GM12865 (cell line): ENCODE data around the gene CENPP.

Source experiments
- DNase-seq: peaks from one replicate; pipeline ENCODE4 v3.0.0; 2010; ENCODE audit warnings: low read depth
- H3K4me3 ChIP-seq: 2 replicates; pipeline ENCODE4 v1.5.1; 2011; ENCODE audit warnings: mild to moderate bottlenecking, low read depth, low read length, control low read depth
- CTCF ChIP-seq: IDR thresholded peaks from 2 replicates; pipeline ENCODE4 v1.5.1; 2011; ENCODE audit warnings: low read length, control low read depth, low read depth, inconsistent platforms; ENCODE audit not compliant: insufficient read depth; ENCODE audit errors: missing control alignments

Gene CENPP

DNA sequence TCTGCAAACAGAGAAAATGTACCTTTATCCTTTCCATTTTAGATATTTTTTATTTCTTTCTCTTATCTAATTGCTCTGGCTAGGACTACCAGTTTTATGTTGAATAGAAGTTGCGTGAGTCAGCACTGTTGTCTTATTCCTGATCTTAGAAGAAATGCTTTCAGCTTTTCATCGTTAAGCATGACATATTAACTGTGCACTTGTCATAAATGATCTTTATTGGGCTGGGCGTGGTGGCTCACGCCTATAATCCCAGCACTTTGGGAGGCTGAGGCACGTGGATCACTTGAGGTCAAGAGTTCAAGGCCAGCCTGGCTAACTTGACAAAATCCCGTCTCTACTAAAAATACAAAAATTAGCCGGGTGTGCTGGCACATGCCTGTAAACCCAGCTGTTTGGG, 218.2 kb downstream of the CENPP start:
- no peak for TF ChIP-seq CTCF
- DNase-seq = no peak
- no peak overlapping the region for H3K4me3 ChIP-seq

DNA sequence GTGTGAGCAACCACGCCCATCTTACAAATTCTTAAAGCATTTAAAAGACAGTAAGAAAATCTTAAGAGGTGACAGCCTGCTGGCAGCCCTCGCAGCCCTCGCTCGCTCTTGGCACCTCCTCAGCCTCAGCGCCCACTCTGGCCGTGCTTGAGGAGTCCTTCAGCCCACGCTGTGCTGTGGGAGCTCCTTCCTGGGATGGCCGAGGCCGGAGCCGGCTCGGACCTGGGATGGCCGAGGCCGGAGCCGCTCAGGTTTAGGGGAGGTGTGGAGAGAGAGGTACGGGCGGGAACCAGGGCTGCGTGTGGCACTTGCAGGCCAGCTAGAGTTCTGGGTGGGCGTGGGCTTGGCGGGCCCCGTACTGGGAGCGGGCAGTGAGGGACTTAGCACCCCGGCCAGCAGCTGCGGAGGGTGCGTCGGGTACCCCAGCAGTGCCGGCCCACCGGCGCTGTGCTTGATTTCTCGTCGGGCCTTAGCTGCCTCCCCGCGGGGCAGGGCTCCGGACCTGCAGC, 219.3 kb downstream of the CENPP start:
- TF ChIP-seq CTCF = no peak
- no peak for DNase-seq
- no peak overlapping the region for H3K4me3 ChIP-seq

GRCh38 chr9:92547356-92547755, 221.6 kb downstream of the CENPP start:
- H3K4me3 ChIP-seq = no peak overlapping the region
- TF ChIP-seq CTCF = no peak
- DNase-seq = no peak

GRCh38 chr9:92550765-92551164, 225.0 kb downstream of the CENPP start:
- TF ChIP-seq CTCF = no peak
- no peak for DNase-seq
- no peak overlapping the region for H3K4me3 ChIP-seq

- no peak for DNase-seq
- no peak overlapping the region for H3K4me3 ChIP-seq
- TF ChIP-seq CTCF = no peak
These were observed 233.0 kb downstream of the CENPP start for GRCh38 chr9:92558612-92559374.

GRCh38 chr9:92561374-92562330, 235.9 kb downstream of the CENPP start:
- no peak overlapping the region for H3K4me3 ChIP-seq
- no peak for DNase-seq
- no peak for TF ChIP-seq CTCF
